Stimulated activated CD4-positive, alpha-beta T cell treated with anti-CD3 and anti-CD28 coated beads, TNF-alpha, amount 100 ng/mL, for 24 hours (primary cell): ENCODE results near the gene ELAVL1.
A peak's percentile ranks its signal among the peaks of the same experiment; 100 is the strongest.

Experiments
- DNase-seq, 3 experiments: peaks; one replicate each; pipeline ENCODE4 v3.0.0-alpha.2; 2020; ENCODE audit warnings: low read depth in 3 of 3

Gene ELAVL1

GRCh38 chr19:8021374-8021773, 15.9 kb upstream of the ELAVL1 start:
- no peak for DNase-seq

DNA sequence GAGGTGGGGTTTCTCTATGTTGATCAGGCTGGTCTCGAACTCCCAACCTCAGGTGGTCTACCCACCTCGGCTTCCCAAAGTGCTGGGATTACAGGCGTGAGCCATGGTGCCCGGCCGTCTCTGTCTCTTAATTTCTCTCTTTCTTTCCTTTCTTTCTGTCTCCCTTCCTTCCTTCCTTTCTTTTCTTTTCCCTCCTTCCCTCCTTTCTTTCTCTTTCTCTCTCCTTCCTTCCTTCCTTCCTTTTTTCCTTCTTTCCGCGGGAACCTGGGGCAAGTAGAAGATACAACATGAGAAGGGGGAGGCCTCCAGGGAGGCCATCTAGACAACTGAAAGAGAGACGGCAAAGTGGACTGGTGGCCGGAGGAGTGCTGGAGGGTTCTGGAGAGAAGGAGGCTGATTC, 15.2 kb upstream of the ELAVL1 start:
- DNase-seq, result no peak

DNA sequence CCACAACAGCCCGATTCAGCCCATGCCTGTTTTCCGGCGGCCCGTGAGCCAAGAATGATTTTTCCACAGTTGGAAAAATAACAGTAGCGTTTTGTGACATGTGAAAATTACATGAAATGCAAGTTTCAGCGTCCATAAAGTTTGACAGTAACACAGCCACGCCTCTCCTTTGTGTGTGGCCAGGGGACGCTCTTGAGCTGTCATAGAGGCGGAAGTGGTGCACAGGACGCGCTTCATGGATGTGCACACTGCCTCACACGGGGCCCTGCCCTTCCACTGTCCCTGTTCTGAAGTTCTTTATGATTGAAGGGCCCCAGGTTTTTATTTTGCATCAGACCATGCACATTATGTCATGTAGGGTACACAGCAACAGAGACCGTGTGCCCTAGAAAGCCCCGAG, 12.4 kb upstream of the ELAVL1 start:
- peak in 1 of 3 experiments; percentile 29 for DNase-seq

GRCh38 chr19:8004723-8005513, 523 bp downstream of the ELAVL1 start:
- peak in 1 of 3 experiments; percentile 25 for DNase-seq

GRCh38 chr19:8004001-8004400, 1.4 kb downstream of the ELAVL1 start:
- DNase-seq, result no peak

DNA sequence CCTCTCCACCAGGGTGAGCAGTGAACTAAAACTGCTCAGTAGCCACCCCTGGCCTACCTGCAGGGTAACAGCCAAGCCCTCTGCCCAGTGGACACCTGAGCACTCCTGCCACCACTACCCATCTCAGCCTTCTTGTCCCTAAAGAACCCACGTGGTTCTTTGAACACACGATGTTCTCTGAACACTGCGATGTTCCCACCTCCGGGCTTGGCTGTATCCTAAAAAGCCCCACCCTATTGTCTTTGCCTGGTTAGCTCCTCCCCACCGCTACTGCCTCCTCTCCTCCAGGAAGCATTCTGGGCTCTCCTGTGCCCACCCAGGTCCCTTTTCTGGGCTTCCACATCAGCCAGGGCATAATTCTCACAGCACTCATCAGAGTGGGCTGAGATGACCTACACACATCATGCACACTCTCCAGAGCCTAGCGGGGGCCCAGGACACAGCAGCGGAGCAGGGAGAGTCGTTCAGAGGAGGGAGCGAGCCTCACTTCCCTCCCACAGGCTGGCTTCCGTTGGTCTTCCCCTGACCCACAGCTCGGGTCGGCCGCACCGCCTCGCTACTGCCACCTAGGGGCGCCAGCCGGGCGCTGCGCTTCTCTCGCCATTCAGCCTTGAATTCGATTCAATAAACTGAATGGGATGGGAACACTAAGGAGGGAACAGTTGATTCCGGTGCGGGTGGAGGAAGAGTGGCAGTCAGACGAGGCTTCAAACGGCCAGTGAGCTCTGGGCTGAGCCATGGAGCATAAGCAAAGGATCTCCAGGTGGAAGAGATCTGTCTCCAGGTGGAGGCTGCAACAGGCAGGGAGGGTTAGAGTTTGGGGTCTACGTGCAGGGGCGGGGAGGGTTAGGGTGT, 3.2 kb downstream of the ELAVL1 start:
- DNase-seq, result peak; percentile 44 to 77 (median 48)

DNA sequence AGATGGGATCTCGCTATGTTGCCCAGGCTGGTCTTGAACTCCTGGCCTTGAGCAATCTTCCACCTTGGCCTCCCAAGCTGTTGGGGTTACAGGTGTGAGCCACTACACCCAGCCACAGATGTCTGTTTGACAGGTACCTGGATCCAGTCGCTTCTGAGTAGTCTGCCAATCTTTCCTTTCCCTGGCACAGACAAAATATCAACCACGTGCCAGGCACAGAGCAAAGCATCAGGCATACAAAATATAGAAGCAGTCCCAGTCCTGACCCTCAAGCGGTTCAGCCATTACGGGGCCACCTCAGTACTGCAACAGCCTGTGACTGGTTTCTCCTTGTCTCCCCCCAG, 3.8 kb downstream of the ELAVL1 start:
- no peak for DNase-seq

GRCh38 chr19:8000298-8001038, 5.0 kb downstream of the ELAVL1 start:
- no peak for DNase-seq

DNA sequence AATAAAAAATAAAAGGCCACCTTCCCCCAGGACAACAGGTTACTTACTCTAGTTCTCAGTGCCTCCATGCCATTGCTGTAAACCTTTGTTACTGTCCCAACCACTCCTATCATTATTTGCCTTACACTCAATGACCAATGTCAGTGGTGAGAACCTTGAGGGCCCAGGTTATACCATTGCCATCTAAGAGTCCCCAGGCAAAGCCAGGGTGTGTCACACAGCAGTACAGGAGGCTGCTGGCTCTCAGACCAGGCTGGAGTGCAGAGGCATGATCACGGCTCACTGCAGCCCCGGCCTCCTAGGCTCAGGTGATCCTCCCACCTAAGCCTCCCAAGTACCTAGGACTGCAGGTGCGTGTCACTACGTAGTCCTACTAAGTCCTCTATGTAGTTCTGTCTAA, 6.1 kb downstream of the ELAVL1 start:
- DNase-seq, result no peak

- DNase-seq, result no peak
Measured at GRCh38 chr19:7997809-7998480, 7.5 kb downstream of the ELAVL1 start.

GRCh38 chr19:7996883-7997282, 8.6 kb downstream of the ELAVL1 start:
- DNase-seq, result no peak

- no peak for DNase-seq
Measured at GRCh38 chr19:7995810-7996158, 9.7 kb downstream of the ELAVL1 start.

GRCh38 chr19:7994928-7995809, 10.3 kb downstream of the ELAVL1 start:
- no peak for DNase-seq

DNA sequence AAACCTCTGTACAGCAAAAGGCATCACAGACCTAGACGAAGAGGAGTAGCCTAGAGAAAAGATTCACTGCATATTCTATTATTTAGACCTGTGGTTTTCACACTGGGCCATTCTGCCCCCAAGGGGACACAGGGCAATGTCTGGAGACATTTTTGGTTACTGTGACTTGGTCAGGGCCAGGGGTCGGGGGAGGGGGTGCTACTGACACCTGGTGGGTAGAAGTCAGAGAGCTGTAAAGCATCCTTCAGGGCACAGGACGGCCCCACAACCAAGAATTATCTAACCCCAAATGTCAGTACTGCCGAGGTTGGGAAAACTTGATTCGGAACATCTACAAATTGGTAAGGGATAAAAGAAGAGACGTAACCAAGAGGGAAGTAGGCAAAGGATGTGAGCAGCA, 11.3 kb downstream of the ELAVL1 start:
- DNase-seq, result no peak

DNA sequence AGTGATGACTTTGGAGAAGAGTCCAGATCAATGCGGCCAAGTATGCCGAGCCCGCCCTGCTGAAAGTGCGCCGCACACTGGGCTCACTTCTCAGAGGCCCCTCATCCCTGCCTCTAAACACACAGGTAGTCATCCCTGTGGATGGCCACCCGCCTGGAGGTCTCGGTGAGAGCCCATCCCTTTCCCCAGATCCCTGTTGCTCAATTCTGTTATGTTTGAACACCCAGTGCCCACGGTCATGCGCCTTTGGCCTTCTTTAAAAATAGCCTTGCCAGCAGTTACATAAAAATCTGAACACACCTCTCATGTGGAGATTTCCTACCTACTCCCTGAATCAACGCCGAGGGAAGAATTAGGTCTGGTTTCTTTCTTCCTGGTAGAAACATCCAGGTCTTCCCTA, 11.9 kb downstream of the ELAVL1 start:
- DNase-seq, result no peak

GRCh38 chr19:7992575-7992974, 12.9 kb downstream of the ELAVL1 start:
- no peak for DNase-seq

DNA sequence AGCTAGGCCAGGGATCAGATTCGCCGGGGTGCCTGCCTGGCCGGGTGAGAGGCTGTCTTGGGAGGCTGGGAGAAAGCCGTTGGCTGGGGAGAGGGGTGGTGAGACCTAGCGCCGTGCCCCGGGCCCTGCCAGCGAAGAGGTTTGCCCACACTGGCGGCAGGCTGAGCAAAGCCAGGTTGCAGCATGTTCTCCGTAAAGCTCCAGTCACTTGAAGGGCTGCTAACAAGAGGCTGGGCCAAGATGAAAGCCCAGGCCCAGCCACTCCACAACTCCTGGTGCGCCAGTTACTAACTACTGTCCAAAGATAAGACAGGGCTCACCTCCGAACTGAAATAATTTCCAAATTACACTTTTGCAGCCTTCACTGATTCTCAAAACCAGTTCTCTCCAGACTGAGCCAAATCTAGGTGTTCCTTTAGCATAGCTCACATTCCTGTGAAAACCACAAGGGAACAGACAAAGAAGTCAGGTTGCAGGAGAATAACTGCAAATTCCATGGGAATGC, 16.3 kb downstream of the ELAVL1 start:
- no peak for DNase-seq

DNA sequence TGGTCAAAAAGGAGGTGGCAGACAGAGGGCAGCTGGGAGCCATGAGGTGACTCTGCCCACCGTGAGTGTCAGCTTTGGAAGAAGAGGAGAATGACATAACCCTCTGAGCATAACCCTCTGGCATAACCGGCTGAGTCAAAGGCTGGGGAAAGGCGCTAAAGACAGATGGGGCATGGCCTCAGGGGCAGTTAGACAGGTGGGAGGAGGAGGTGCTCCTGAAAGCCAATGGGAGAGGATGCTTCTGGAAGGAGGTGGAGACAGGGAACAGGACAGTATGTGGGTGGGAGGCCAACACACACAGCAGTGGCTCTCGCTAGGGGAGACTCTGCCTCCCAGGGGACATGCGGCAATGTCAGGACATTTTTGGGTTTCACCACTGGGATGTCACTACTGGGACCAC, 17.1 kb downstream of the ELAVL1 start:
- no peak for DNase-seq

DNA sequence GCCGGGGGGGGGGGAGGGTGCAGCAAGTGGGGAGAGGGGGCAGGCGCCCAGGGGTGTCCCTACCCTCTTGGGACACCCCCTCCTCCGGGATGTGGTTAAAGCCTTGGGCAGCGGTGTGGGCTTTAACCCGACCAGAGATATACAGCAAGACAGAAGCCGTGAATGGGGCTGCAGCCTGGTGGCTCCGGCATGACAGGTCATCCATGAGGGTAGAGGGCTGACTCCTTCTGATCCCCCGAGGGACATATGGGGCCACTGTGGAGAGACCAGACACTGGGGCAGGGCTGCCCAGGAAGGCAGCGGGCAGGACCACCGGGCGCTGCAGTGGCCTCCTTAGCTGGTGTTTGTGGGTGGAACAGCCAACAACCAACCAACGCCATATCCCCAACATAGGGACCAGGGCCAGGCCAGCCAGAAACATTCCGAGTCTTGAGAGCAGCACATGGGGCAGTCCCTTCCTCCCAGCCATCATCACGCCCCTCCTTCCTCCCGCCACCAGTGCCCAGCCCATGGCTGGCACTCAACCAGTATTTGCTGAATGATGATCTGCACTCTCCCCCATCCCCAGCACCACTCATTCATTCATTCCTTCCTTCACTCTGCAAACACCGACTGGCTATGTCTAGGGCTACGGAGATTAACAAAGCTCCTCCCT, 18.2 kb downstream of the ELAVL1 start:
- DNase-seq, result no peak
